ENCODE results near the gene ARRDC5.
"Not testable (repeated sequence)": the region's sequence is repeated elsewhere in the genome, so short reads cannot be mapped to it uniquely, and the experiment has no call there.

ARRDC5 gene

GRCh38 chr19:4902796-4903195 is at the start of gene ARRDC5:
TSS of gene ARRDC5 (minus strand) at chr19:4902896. CDS start at chr19:4902825, 71 bp downstream.
- no peak for ATAC-seq
- H3K4me3 Mint-ChIP-seq: no peak within 1 kb of the TSS

GRCh38 chr19:4951656-4952055 is 49.0 kb upstream of the ARRDC5 start:
- peak overlapping the region; percentile 33 for H3K27ac Mint-ChIP-seq
- H3K36me3 Mint-ChIP-seq (ENCODE audit: low read depth): peaks cover 71% of the 10 kb centered on the region
- no peak overlapping the region for H3K4me3 Mint-ChIP-seq

More at GRCh38 chr19:4902796-4903195, at the start of gene ARRDC5:
- no peaks in the 10 kb centered on the region for H3K9me3 Mint-ChIP-seq
- H3K36me3 Mint-ChIP-seq (ENCODE audit: low read depth): no peaks in the 10 kb centered on the region
- H3K27me3 Mint-ChIP-seq: no peaks in the 10 kb centered on the region
- no peak within 1 kb of the TSS for H3K27ac Mint-ChIP-seq
- no peak for DNase-seq
- H3K4me1 Mint-ChIP-seq: no peaks in the 10 kb centered on the region

GRCh38 chr19:4950650-4951049 is 48.0 kb upstream of the ARRDC5 start:
- H3K27ac Mint-ChIP-seq, H3K27me3 Mint-ChIP-seq, ATAC-seq, H3K4me1 Mint-ChIP-seq, H3K4me3 Mint-ChIP-seq, H3K9me3 Mint-ChIP-seq, DNase-seq: not testable (repeated sequence)
- H3K36me3 Mint-ChIP-seq (ENCODE audit: low read depth): peaks cover 74% of the 10 kb centered on the region

More at GRCh38 chr19:4951656-4952055, 49.0 kb upstream of the ARRDC5 start:
- H3K4me1 Mint-ChIP-seq: no peaks in the 10 kb centered on the region
- no peaks in the 10 kb centered on the region for H3K9me3 Mint-ChIP-seq
- ATAC-seq (no peak), DNase-seq (no peak)
- H3K27me3 Mint-ChIP-seq: no peaks in the 10 kb centered on the region

GRCh38 chr19:4941638-4942169 is 39.0 kb upstream of the ARRDC5 start:
- H3K4me3 Mint-ChIP-seq, DNase-seq, H3K4me1 Mint-ChIP-seq, H3K27me3 Mint-ChIP-seq, H3K9me3 Mint-ChIP-seq, H3K27ac Mint-ChIP-seq: not testable (repeated sequence)
- peak; percentile 18 for ATAC-seq
- peaks cover 65% of the 10 kb centered on the region for H3K36me3 Mint-ChIP-seq (ENCODE audit: low read depth)

- DNase-seq (no peak), ATAC-seq (no peak)
- H3K27me3 Mint-ChIP-seq: no peaks in the 10 kb centered on the region
- H3K27ac Mint-ChIP-seq: no peak overlapping the region
- peaks cover 1% of the 10 kb centered on the region for H3K4me1 Mint-ChIP-seq
- H3K36me3 Mint-ChIP-seq (ENCODE audit: low read depth): peaks cover 64% of the 10 kb centered on the region
- H3K4me3 Mint-ChIP-seq: no peak overlapping the region
- H3K9me3 Mint-ChIP-seq: no peaks in the 10 kb centered on the region
Measured at GRCh38 chr19:4939466-4939865, 36.8 kb upstream of the ARRDC5 start.

- peaks cover 66% of the 10 kb centered on the region for H3K36me3 Mint-ChIP-seq (ENCODE audit: low read depth)
- not testable (repeated sequence) for DNase-seq, H3K4me1 Mint-ChIP-seq, H3K9me3 Mint-ChIP-seq, H3K27me3 Mint-ChIP-seq, ATAC-seq, H3K4me3 Mint-ChIP-seq, H3K27ac Mint-ChIP-seq
Measured at GRCh38 chr19:4938461-4938860, 35.8 kb upstream of the ARRDC5 start.

- ATAC-seq (no peak), DNase-seq (no peak)
- Mint-ChIP-seq H3K27me3 (no peaks in the 10 kb centered on the region), H3K4me3 (no peak overlapping the region), H3K27ac (no peak overlapping the region), H3K9me3 (no peaks in the 10 kb centered on the region), H3K36me3 (ENCODE audit: low read depth) (peaks cover 69% of the 10 kb centered on the region), H3K4me1 (peaks cover 1% of the 10 kb centered on the region)
Measured at GRCh38 chr19:4937060-4937459, 34.4 kb upstream of the ARRDC5 start.

- H3K36me3 Mint-ChIP-seq (ENCODE audit: low read depth): peaks cover 75% of the 10 kb centered on the region
- DNase-seq: no peak
- H3K4me3 Mint-ChIP-seq: no peak overlapping the region
- H3K4me1 Mint-ChIP-seq: peaks cover 1% of the 10 kb centered on the region
- no peak for ATAC-seq
- no peaks in the 10 kb centered on the region for H3K27me3 Mint-ChIP-seq
- no peaks in the 10 kb centered on the region for H3K9me3 Mint-ChIP-seq
- H3K27ac Mint-ChIP-seq: no peak overlapping the region
Measured at GRCh38 chr19:4935444-4935843, 32.7 kb upstream of the ARRDC5 start.

- DNase-seq (no peak), ATAC-seq (no peak)
- Mint-ChIP-seq H3K36me3 (ENCODE audit: low read depth) (peaks cover 77% of the 10 kb centered on the region), H3K4me1 (peaks cover 1% of the 10 kb centered on the region), H3K27me3 (no peaks in the 10 kb centered on the region), H3K9me3 (no peaks in the 10 kb centered on the region), H3K4me3 (no peak overlapping the region), H3K27ac (no peak overlapping the region)
Measured at GRCh38 chr19:4933528-4933927, 30.8 kb upstream of the ARRDC5 start.

GRCh38 chr19:4932711-4933110 is 30.0 kb upstream of the ARRDC5 start:
- H3K36me3 Mint-ChIP-seq (ENCODE audit: low read depth): peaks cover 70% of the 10 kb centered on the region
- DNase-seq (no peak), ATAC-seq (no peak)
- no peaks in the 10 kb centered on the region for H3K27me3 Mint-ChIP-seq
- H3K4me3 Mint-ChIP-seq: no peak overlapping the region
- H3K27ac Mint-ChIP-seq: no peak overlapping the region
- H3K4me1 Mint-ChIP-seq: peaks cover 1% of the 10 kb centered on the region
- no peaks in the 10 kb centered on the region for H3K9me3 Mint-ChIP-seq

- Mint-ChIP-seq H3K4me1 (peaks cover 4% of the 10 kb centered on the region), H3K9me3 (no peaks in the 10 kb centered on the region), H3K4me3 (no peak overlapping the region), H3K27me3 (no peaks in the 10 kb centered on the region), H3K36me3 (ENCODE audit: low read depth) (peaks cover 61% of the 10 kb centered on the region), H3K27ac (no peak overlapping the region)
- DNase-seq: no peak
- no peak for ATAC-seq
Measured at GRCh38 chr19:4930664-4931063, 28.0 kb upstream of the ARRDC5 start.

GRCh38 chr19:4929186-4929585 is 26.5 kb upstream of the ARRDC5 start:
- ATAC-seq: no peak
- H3K27me3 Mint-ChIP-seq: no peaks in the 10 kb centered on the region

GRCh38 chr19:4923276-4923747 is 20.6 kb upstream of the ARRDC5 start:
- Mint-ChIP-seq H3K4me3 (no peak overlapping the region), H3K27ac (no peak overlapping the region), H3K9me3 (no peaks in the 10 kb centered on the region), H3K36me3 (ENCODE audit: low read depth) (peaks cover 47% of the 10 kb centered on the region), H3K27me3 (no peaks in the 10 kb centered on the region), H3K4me1 (peaks cover 6% of the 10 kb centered on the region)
- no peak for DNase-seq
- ATAC-seq: no peak

More at GRCh38 chr19:4929186-4929585, 26.5 kb upstream of the ARRDC5 start:
- Mint-ChIP-seq H3K4me3 (no peak overlapping the region), H3K36me3 (ENCODE audit: low read depth) (peaks cover 54% of the 10 kb centered on the region), H3K9me3 (no peaks in the 10 kb centered on the region), H3K4me1 (peaks cover 6% of the 10 kb centered on the region), H3K27ac (no peak overlapping the region)
- no peak for DNase-seq

GRCh38 chr19:4922530-4923275 is 20.0 kb upstream of the ARRDC5 start:
- ATAC-seq: no peak
- Mint-ChIP-seq H3K36me3 (ENCODE audit: low read depth) (peaks cover 51% of the 10 kb centered on the region), H3K9me3 (no peaks in the 10 kb centered on the region), H3K4me1 (peaks cover 8% of the 10 kb centered on the region), H3K27me3 (no peaks in the 10 kb centered on the region), H3K4me3 (no peak overlapping the region), H3K27ac (no peak overlapping the region)
- no peak for DNase-seq

GRCh38 chr19:4916292-4917082 is 13.8 kb upstream of the ARRDC5 start:
- Mint-ChIP-seq H3K4me1 (peaks cover 55% of the 10 kb centered on the region), H3K36me3 (ENCODE audit: low read depth) (peaks cover 79% of the 10 kb centered on the region), H3K9me3 (no peaks in the 10 kb centered on the region), H3K27me3 (no peaks in the 10 kb centered on the region), H3K27ac (peak overlapping the region; percentile 96), H3K4me3 (peak overlapping the region; percentile 92)
- ATAC-seq (no peak), DNase-seq (peak; percentile 55)

Data from activated naive CD8-positive, alpha-beta T cell treated with anti-CD3 and anti-CD28 coated beads, Interleukin-2, amount 50 U/mL, for 24 hours (primary cell).